ENCODE measurements around the gene UMAD1. TPM values are rescaled to one million over a fixed set of nuclear protein-coding genes. Genes with fewer than 3 reads are reported as not detected.
"Not testable (repeated sequence)": the region's sequence is repeated elsewhere in the genome, so short reads cannot be mapped to it uniquely, and the experiment has no call there.

Gene UMAD1
- total and polyA plus RNA-seq, 12 donors = 3.5 to 24.7 (median 17.0) TPM

GRCh38 chr7:7816816-7817536 is 176.4 kb downstream of the UMAD1 start:
- WGBS, 2 donors = 78 to 83% methylated on average over 7 of the region's 7 CpGs
- no peak for TF ChIP-seq CTCF (IDR thresholded peaks at IDR 0.05)
- DNase-seq (no peak), ATAC-seq (no peak)
- no peak overlapping the region for H3K4me3 ChIP-seq
- H3K36me3 ChIP-seq = peaks cover 0 to 6% (median 0%) of the 10 kb centered on the region in 9 donors
- intact Hi-C loops (cut with DNase I) = no loop called here
- no peaks in the 10 kb centered on the region for H3K27me3 ChIP-seq
- peaks cover 0 to 15% (median 0%) of the 10 kb centered on the region in 9 donors for H3K4me1 ChIP-seq
- no peaks in the 10 kb centered on the region for H3K9me3 ChIP-seq
- no peak overlapping the region for H3K27ac ChIP-seq

- Histone ChIP-seq H3K4me3 (no peak overlapping the region), H3K4me1 (peaks cover 0 to 15% (median 0%) of the 10 kb centered on the region in 9 donors), H3K27me3 (no peaks in the 10 kb centered on the region), H3K9me3 (no peaks in the 10 kb centered on the region), H3K27ac (no peak overlapping the region), H3K36me3 (peaks cover 0 to 6% (median 0%) of the 10 kb centered on the region in 9 donors)
- no peak for TF ChIP-seq CTCF (IDR thresholded peaks at IDR 0.05)
- intact Hi-C loops (cut with DNase I) = no loop called here
- 91 to 92% methylated on average over 2 of the region's 2 CpGs for WGBS, 2 donors
- ATAC-seq (no peak), DNase-seq (no peak)
Measured at GRCh38 chr7:7817748-7818147, 177.2 kb downstream of the UMAD1 start.

GRCh38 chr7:7818179-7818578 is 177.6 kb downstream of the UMAD1 start:
- intact Hi-C loops (cut with DNase I); ATAC-seq: not testable (repeated sequence)
- WGBS, 2 donors = 99% methylated on average over 2 of the region's 2 CpGs

GRCh38 chr7:7819442-7820247 is 179.1 kb downstream of the UMAD1 start:
- Histone ChIP-seq H3K9me3 (no peaks in the 10 kb centered on the region), H3K4me1 (peaks cover 0 to 15% (median 0%) of the 10 kb centered on the region in 9 donors), H3K4me3 (no peak overlapping the region), H3K36me3 (peaks cover 0 to 4% (median 0%) of the 10 kb centered on the region in 9 donors), H3K27ac (no peak overlapping the region), H3K27me3 (no peaks in the 10 kb centered on the region)
- WGBS, 2 donors = 79 to 88% methylated on average over 6 of the region's 6 CpGs
- TF ChIP-seq CTCF (IDR thresholded peaks at IDR 0.05) = no peak
- intact Hi-C loops (cut with DNase I) = no loop called here
- ATAC-seq (no peak), DNase-seq (no peak)

More at GRCh38 chr7:7818179-7818578, 177.6 kb downstream of the UMAD1 start:
- H3K4me1 ChIP-seq = peaks cover 0 to 15% (median 0%) of the 10 kb centered on the region in 9 donors
- not testable (repeated sequence) for H3K4me3 ChIP-seq, DNase-seq, H3K36me3 ChIP-seq, H3K27me3 ChIP-seq, H3K27ac ChIP-seq, H3K9me3 ChIP-seq
